HUDEP-2 (cell line): Measurements from ENCODE around the gene FBLN5.

Source experiments
- DNase-seq, 76 experiments: peaks; one replicate each; lab custom pipeline; 2025; ENCODE audit not compliant: unreplicated experiment in 76 of 76; lab: John Stamatoyannopoulos, UW

The FBLN5 gene, protein sequence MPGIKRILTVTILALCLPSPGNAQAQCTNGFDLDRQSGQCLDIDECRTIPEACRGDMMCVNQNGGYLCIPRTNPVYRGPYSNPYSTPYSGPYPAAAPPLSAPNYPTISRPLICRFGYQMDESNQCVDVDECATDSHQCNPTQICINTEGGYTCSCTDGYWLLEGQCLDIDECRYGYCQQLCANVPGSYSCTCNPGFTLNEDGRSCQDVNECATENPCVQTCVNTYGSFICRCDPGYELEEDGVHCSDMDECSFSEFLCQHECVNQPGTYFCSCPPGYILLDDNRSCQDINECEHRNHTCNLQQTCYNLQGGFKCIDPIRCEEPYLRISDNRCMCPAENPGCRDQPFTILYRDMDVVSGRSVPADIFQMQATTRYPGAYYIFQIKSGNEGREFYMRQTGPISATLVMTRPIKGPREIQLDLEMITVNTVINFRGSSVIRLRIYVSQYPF

DNA sequence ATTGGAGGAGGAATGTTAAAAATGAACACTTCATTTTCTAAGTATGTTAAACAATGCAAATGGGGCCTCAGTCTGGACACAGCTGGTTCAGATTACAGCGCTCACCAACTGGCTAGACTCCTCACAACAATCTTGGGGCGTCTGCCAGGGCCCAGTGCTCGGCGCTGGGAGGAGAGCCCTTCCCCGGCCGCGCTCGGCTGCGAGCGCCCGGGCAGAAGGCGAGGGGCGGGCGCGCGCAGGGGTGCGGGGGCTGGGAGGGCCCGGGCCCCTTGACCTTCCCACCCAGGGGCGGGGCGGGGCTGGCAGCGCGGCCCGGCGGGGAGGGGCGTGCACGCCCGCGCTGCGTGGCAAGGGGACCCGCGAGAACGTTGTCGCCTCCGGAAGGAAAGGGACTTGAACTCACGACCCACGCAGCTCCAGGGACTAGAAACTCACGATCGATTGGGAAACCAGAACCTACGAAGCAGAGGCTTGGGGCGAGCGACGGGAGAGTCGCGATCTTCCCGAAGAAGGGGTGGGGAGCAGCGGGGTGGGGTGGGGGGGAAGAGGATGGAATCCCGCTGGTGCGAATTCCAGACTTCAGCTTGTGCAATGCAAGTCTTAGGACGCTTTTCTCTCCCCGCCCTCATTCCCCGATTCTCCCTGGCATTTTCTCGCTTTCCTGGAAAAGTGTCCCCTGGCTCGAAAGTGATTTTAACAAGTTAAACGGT lies at the start of gene FBLN5:
Gene FBLN5, minus strand, starts transcription at position 220 of the 710 bp plus-strand sequence. CDS start 465 bp downstream, outside the sequence.
- DNase-seq, result no peak

GRCh38 chr14:91996948-91997371 lies 49.5 kb upstream of the FBLN5 start:
- DNase-seq, result peak in 34 of 76 experiments; percentile 1 to 70 (median 42)

DNA sequence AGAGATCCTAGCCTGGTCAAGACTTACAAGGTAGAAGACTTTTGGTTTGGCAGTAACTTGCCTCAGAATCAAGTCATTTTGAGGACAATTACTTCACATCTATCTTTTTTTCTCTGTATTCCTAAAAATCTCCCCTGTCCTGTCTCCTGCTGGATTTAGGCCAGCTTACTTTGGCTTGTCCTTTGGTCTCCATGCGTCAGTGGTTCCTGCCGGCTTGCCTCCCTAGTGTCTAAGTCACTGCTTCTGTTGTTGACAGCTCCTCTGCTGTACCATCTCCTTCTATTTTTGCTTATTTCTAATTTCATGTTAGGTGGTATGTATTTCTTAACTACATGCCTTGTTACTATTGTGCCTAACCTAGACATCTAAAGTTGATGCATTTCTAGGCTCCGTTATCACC lies 39.7 kb upstream of the FBLN5 start:
- DNase-seq, result no peak

DNA sequence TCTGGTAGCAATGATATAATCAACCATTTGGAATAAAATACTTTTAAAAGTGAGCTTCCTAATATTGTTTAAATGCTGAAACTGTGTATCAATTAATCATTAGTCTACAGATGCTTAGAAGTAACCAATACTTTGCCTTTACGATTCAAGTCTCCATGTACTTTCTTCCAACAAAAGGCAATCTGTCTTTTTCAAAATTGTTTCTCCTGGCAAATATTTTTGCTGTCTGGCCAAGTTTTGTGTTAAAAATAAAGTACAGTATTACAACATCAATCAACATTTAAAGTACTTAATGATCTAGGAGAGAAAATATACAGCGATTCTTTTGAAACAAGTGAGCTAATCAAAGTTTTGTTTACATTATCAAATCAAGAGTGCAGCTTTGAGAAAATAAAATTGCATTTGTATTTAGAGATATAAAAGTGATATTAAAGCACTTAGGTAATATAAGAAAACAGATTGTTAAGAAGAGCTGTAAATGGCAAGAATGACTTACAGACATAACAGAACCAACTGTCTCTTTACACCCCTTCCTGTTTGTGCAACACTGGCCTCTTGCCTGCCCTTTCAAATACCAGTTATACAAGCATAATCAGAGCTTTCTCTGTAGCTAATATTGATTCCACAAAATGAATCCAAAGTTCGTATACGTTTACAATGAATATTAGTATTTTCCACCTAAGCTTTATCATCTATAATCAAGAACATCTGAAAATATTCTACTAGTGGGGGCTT lies 38.2 kb upstream of the FBLN5 start:
- no peak for DNase-seq

DNA sequence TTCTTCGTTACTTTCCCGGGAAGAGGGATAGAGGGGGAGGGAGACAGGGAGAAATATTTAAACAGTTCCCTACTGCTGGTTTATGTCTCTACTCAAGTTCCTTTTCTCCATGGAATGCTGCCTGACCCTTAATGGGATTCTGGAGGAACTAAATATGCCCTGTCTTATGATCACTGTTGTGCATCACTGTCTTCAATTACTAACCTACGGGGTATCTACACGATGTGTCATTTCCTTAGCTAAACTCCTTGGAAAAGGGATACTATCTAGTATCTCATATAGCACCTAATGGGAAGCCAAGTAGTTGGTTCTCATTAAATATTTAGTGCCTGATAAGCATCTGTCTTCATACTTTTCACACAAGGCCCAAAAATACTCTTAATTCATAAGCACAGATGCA lies 37.5 kb upstream of the FBLN5 start:
- no peak for DNase-seq

DNA sequence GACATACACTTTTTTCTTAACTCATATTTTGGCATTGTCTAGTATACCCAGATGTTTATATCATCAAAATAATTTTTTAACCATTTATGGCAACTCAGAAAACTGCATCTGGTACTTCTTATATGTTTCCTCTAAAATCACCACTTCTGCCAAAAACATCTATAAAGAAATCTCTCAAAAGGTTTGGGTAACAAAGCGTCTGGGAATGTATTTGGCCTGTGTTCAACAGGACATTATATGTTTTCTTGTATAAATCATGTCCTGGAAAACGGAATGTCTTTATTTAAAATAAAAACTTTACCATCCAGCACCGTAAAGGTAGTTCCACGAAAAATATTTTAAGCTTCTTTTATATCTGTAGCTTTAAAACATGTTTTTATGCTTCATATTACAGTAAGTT lies 36.1 kb upstream of the FBLN5 start:
- no peak for DNase-seq

GRCh38 chr14:91980157-91980556 lies 32.7 kb upstream of the FBLN5 start:
- DNase-seq, result peak in 29 of 76 experiments; percentile 3 to 72 (median 41)

- no peak for DNase-seq
Measured at GRCh38 chr14:91977884-91978283, 30.4 kb upstream of the FBLN5 start.

GRCh38 chr14:91975763-91976162 lies 28.3 kb upstream of the FBLN5 start:
- DNase-seq, result no peak

GRCh38 chr14:91971188-91971778 lies 23.8 kb upstream of the FBLN5 start:
- no peak for DNase-seq

- no peak for DNase-seq
Measured at GRCh38 chr14:91968280-91968679, 20.8 kb upstream of the FBLN5 start.

GRCh38 chr14:91964724-91965123 lies 17.2 kb upstream of the FBLN5 start:
- DNase-seq, result no peak

- no peak for DNase-seq
Measured at GRCh38 chr14:91964011-91964410, 16.5 kb upstream of the FBLN5 start.

- DNase-seq, result no peak
Measured at GRCh38 chr14:91963465-91963864, 16.0 kb upstream of the FBLN5 start.

DNA sequence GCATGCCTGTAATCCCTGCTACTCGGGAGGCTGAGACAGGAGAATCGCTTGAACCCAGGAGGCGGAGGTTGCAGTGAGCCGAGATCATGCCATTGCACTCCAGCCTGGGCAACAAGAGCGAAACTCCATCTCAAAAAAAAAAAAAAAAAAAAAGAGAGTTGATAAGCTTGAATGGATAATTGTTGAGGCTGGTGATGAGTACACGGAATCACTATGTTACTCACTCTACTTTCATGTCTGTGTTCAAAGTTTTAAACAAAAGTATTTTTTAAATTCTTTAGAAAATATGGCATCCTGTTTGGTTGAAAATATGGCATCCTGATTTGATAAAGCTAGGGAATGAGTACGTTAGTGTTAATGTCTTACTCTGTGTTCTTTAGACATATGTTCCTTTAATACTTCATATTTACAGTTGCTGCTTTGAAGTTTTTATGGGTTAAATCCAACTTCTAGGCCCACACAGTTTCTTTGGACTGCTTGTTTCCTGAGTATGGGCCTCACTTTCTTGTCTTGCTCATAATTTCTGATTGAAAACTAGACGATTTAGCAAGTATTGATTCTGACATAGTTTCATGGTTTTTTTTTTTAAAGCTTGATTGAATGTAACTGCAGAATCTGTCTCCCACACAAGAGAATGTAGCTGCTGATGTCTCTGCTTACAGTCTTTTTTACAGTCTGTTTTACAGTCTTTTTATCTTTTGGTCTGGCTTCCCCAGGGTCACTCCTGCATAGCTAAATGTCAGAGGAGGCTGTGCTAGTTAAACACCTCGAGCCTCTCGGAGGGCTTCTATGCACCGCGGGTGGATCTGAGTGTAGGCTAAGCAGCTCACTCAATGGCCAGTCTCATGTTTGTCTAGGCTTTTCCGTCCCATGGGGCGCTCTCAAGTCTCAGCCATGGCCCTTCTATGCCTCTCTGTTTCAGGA lies 14.1 kb upstream of the FBLN5 start:
- no peak for DNase-seq

DNA sequence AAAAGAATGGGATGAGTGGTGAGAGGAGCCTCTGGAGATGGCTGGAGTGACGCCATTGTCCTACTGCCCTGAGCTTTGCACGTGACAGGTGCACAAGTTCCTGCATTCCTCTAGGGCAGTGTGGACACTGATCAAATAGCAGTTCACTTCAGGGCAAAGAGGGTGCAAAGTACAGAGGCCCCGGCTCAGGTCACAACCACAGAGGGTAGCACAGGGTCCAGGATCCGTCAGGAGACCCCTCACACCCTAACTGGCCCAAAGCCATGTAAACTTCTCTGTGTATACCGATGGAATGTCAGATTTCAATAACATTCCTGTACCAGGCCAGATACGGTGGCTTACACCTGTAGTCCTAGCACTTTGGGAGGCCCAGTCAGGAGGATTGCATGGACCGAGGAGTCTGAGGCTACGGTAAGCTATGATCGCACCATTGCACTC lies 10.4 kb upstream of the FBLN5 start:
- no peak for DNase-seq

- no peak for DNase-seq
Measured at GRCh38 chr14:91956616-91957015, 9.1 kb upstream of the FBLN5 start.

- no peak for DNase-seq
Measured at GRCh38 chr14:91955168-91955567, 7.7 kb upstream of the FBLN5 start.

DNA sequence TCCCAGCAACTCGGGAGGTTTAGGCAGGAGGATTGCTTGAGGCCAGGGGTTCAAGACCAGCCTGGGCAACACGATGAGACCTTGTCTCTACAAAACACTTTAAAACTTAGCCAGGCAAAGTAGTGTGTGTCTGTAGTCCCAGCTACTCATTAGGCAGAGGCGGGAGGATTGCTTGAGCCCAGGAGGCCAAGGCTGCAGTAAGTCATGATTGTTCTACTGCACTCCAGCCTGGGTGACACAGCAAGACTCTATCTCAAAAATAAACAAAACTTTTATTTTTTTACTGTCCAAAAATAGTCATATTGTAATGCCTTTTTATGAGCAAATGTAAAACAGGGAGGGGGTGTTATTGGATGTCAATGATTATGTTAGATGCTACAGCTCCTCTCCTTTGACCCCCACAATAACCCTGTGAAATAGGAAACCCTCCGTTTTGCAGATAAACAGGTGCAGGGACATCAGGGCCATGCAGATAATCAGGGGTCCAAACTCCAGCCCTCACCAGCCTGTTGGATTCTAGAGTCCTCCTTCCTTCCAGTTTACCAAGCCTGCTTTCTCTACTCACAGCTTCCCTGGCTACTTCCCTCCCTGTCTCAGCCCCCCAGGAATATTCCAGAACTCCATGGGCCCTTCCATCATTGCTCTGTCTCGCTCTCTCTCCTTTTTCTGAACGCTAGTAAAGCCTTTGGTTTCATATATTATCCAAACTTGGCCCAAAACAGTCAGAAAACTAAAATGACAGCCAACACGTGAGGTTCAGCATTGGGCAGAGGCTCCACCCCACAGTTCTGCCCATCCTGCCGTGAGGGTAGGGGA lies 5.9 kb upstream of the FBLN5 start:
- DNase-seq, result no peak
